Activated CD4-positive, alpha-beta memory T cell treated with anti-CD3 and anti-CD28 coated beads, Interleukin-2, amount 10 ng/mL, durations not matched to agents 7 days and 5 days (primary cell): ENCODE results near the gene CFAP69. TPM values are rescaled to one million over a fixed set of nuclear protein-coding genes. Genes with fewer than 3 reads are reported as not detected.

Experiments
- CTCF ChIA-PET: fragments of 350-600 bp; sonication (Branson Sonifier 250); formaldehyde crosslinking; loops from one replicate; lab custom pipeline; 2021; ENCODE audit warnings: antibody characterized with exemption, inconsistent platforms; lab: Charles Lee
- POLR2A ChIA-PET: fragments of 350-600 bp; sonication (Branson Sonifier 250); formaldehyde crosslinking; loops from one replicate; lab custom pipeline; 2021; ENCODE audit warnings: antibody characterized with exemption; lab: Charles Lee
- DNase-seq: peaks from one replicate; pipeline ENCODE4 v3.0.0-alpha.2; 2020
- H3K27ac Mint-ChIP-seq: one replicate; pipeline ENCODE4 v1.8.0; 2021; ENCODE audit warnings: mild to moderate bottlenecking, mixed read lengths
- H3K27me3 Mint-ChIP-seq: one replicate; pipeline ENCODE4 v1.8.0; 2021; ENCODE audit warnings: mixed read lengths
- H3K36me3 Mint-ChIP-seq: one replicate; pipeline ENCODE4 v1.8.0; 2021; ENCODE audit warnings: low read depth, mixed read lengths
- H3K4me1 Mint-ChIP-seq: one replicate; pipeline ENCODE4 v1.8.0; 2021; ENCODE audit warnings: mixed read lengths
- H3K4me3 Mint-ChIP-seq: one replicate; pipeline ENCODE4 v1.8.0; 2021; ENCODE audit warnings: mild to moderate bottlenecking, mixed read lengths
- H3K9me3 Mint-ChIP-seq: one replicate; pipeline ENCODE4 v1.8.0; 2021; ENCODE audit warnings: mixed read lengths
- total RNA-seq, 2 experiments: library from RNA; stranded (reverse); gene quantifications; one replicate each; pipeline ENCODE4 v1.2.3, GENCODE V29; 2021

The CFAP69 gene
- total RNA-seq, 2 experiments from 2014 or later: not detected

GRCh38 chr7:90266808-90267207, 21.8 kb downstream of the CFAP69 start:
- Mint-ChIP-seq H3K4me3 (no peak overlapping the region), H3K9me3 (no peaks in the 10 kb centered on the region), H3K27ac (no peak overlapping the region), H3K4me1 (no peaks in the 10 kb centered on the region), H3K36me3 (no peaks in the 10 kb centered on the region), H3K27me3 (peaks cover 12% of the 10 kb centered on the region)
- POLR2A ChIA-PET: no interaction called here
- CTCF ChIA-PET: no interaction called here
- no peak for DNase-seq

GRCh38 chr7:90267263-90267858, 22.4 kb downstream of the CFAP69 start:
- no peaks in the 10 kb centered on the region for H3K36me3 Mint-ChIP-seq
- H3K27me3 Mint-ChIP-seq: peaks cover 12% of the 10 kb centered on the region
- H3K4me3 Mint-ChIP-seq: no peak overlapping the region
- DNase-seq: no peak
- no peak overlapping the region for H3K27ac Mint-ChIP-seq
- no peaks in the 10 kb centered on the region for H3K9me3 Mint-ChIP-seq
- H3K4me1 Mint-ChIP-seq: no peaks in the 10 kb centered on the region
- POLR2A ChIA-PET: no interaction called here
- CTCF ChIA-PET: no interaction called here

GRCh38 chr7:90269163-90269562, 24.2 kb downstream of the CFAP69 start:
- H3K27ac Mint-ChIP-seq: no peak overlapping the region
- CTCF ChIA-PET: no interaction called here
- DNase-seq: no peak

GRCh38 chr7:90270431-90271178, 25.6 kb downstream of the CFAP69 start:
- no peaks in the 10 kb centered on the region for H3K9me3 Mint-ChIP-seq
- DNase-seq: no peak
- ChIA-PET POLR2A (no interaction called here), CTCF (no interaction called here)
- peaks cover 9% of the 10 kb centered on the region for H3K27me3 Mint-ChIP-seq
- no peak overlapping the region for H3K4me3 Mint-ChIP-seq
- no peak overlapping the region for H3K27ac Mint-ChIP-seq
- H3K36me3 Mint-ChIP-seq: no peaks in the 10 kb centered on the region
- H3K4me1 Mint-ChIP-seq: no peaks in the 10 kb centered on the region

More at GRCh38 chr7:90269163-90269562, 24.2 kb downstream of the CFAP69 start:
- POLR2A ChIA-PET: no interaction called here
- no peaks in the 10 kb centered on the region for H3K36me3 Mint-ChIP-seq
- no peaks in the 10 kb centered on the region for H3K9me3 Mint-ChIP-seq
- peaks cover 10% of the 10 kb centered on the region for H3K27me3 Mint-ChIP-seq
- no peak overlapping the region for H3K4me3 Mint-ChIP-seq
- H3K4me1 Mint-ChIP-seq: no peaks in the 10 kb centered on the region

- no peak overlapping the region for H3K4me3 Mint-ChIP-seq
- H3K9me3 Mint-ChIP-seq: no peaks in the 10 kb centered on the region
- POLR2A ChIA-PET: no interaction called here
- no peaks in the 10 kb centered on the region for H3K4me1 Mint-ChIP-seq
- H3K27me3 Mint-ChIP-seq: peaks cover 9% of the 10 kb centered on the region
- no peaks in the 10 kb centered on the region for H3K36me3 Mint-ChIP-seq
- CTCF ChIA-PET: no interaction called here
- no peak for DNase-seq
- H3K27ac Mint-ChIP-seq: no peak overlapping the region
Measured at GRCh38 chr7:90271753-90272152, 26.8 kb downstream of the CFAP69 start.

GRCh38 chr7:90272242-90272641, 27.3 kb downstream of the CFAP69 start:
- ChIA-PET CTCF (no interaction called here), POLR2A (no interaction called here)
- H3K36me3 Mint-ChIP-seq: no peaks in the 10 kb centered on the region
- peaks cover 7% of the 10 kb centered on the region for H3K27me3 Mint-ChIP-seq
- no peak overlapping the region for H3K27ac Mint-ChIP-seq
- no peak overlapping the region for H3K4me3 Mint-ChIP-seq
- H3K9me3 Mint-ChIP-seq: no peaks in the 10 kb centered on the region
- no peak for DNase-seq
- no peaks in the 10 kb centered on the region for H3K4me1 Mint-ChIP-seq

- ChIA-PET POLR2A (no interaction called here), CTCF (no interaction called here)
- Mint-ChIP-seq H3K4me3 (no peak overlapping the region), H3K36me3 (no peaks in the 10 kb centered on the region), H3K9me3 (no peaks in the 10 kb centered on the region), H3K27ac (no peak overlapping the region), H3K4me1 (no peaks in the 10 kb centered on the region), H3K27me3 (peaks cover 5% of the 10 kb centered on the region)
- DNase-seq: no peak
Measured at GRCh38 chr7:90274161-90274560, 29.2 kb downstream of the CFAP69 start.

- POLR2A ChIA-PET: no interaction called here
- Mint-ChIP-seq H3K4me1 (no peaks in the 10 kb centered on the region), H3K27me3 (no peaks in the 10 kb centered on the region), H3K36me3 (no peaks in the 10 kb centered on the region), H3K4me3 (no peak overlapping the region), H3K9me3 (no peaks in the 10 kb centered on the region), H3K27ac (no peak overlapping the region)
- CTCF ChIA-PET: interaction anchor here (0.6 to 0.8 kb wide), 2 partner anchors 12 to 418 kb away, joined by 3 to 4 read pairs; no protein-coding TSS in a partner anchor
- no peak for DNase-seq
Measured at GRCh38 chr7:90276033-90276728, 31.2 kb downstream of the CFAP69 start.

- peaks cover 3% of the 10 kb centered on the region for H3K9me3 Mint-ChIP-seq
- H3K4me1 Mint-ChIP-seq: peaks cover 8% of the 10 kb centered on the region
- H3K36me3 Mint-ChIP-seq: no peaks in the 10 kb centered on the region
- no peak for DNase-seq
- ChIA-PET CTCF (no interaction called here), POLR2A (no interaction called here)
- no peaks in the 10 kb centered on the region for H3K27me3 Mint-ChIP-seq
- H3K27ac Mint-ChIP-seq: no peak overlapping the region
- H3K4me3 Mint-ChIP-seq: no peak overlapping the region
Measured at GRCh38 chr7:90288154-90288553, 43.2 kb downstream of the CFAP69 start.

GRCh38 chr7:90290244-90291113, 45.5 kb downstream of the CFAP69 start:
- Mint-ChIP-seq H3K36me3 (no peaks in the 10 kb centered on the region), H3K27ac (no peak overlapping the region), H3K9me3 (peaks cover 6% of the 10 kb centered on the region), H3K4me3 (no peak overlapping the region), H3K4me1 (peaks cover 4% of the 10 kb centered on the region), H3K27me3 (peaks cover 3% of the 10 kb centered on the region)
- ChIA-PET POLR2A (no interaction called here), CTCF (no interaction called here)
- no peak for DNase-seq

GRCh38 chr7:90298145-90299038, 53.4 kb downstream of the CFAP69 start:
- no peak overlapping the region for H3K4me3 Mint-ChIP-seq

GRCh38 chr7:90303241-90303640, 58.3 kb downstream of the CFAP69 start:
- no peak overlapping the region for H3K27ac Mint-ChIP-seq
- H3K4me1 Mint-ChIP-seq: no peaks in the 10 kb centered on the region
- H3K36me3 Mint-ChIP-seq: no peaks in the 10 kb centered on the region
- ChIA-PET POLR2A (interaction anchor here (1.5 kb wide), 1 partner anchor 14 kb away, joined by 4 read pairs; no protein-coding TSS in a partner anchor), CTCF (interaction anchor here (1.8 kb wide), 1 partner anchor 9 kb away, joined by 5 read pairs; no protein-coding TSS in a partner anchor)
- H3K9me3 Mint-ChIP-seq: no peaks in the 10 kb centered on the region
- H3K4me3 Mint-ChIP-seq: no peak overlapping the region
- no peak for DNase-seq
- no peaks in the 10 kb centered on the region for H3K27me3 Mint-ChIP-seq

More at GRCh38 chr7:90298145-90299038, 53.4 kb downstream of the CFAP69 start:
- Mint-ChIP-seq H3K27ac (no peak overlapping the region), H3K9me3 (peaks cover 1% of the 10 kb centered on the region), H3K27me3 (peaks cover 2% of the 10 kb centered on the region), H3K4me1 (no peaks in the 10 kb centered on the region), H3K36me3 (no peaks in the 10 kb centered on the region)
- CTCF ChIA-PET: interaction anchor here (0.7 to 1.3 kb wide), 5 partner anchors 14 to 144 kb away, joined by 3 to 6 read pairs (median 3); partner anchors contain the start of gene STEAP1
- POLR2A ChIA-PET: no interaction called here
- no peak for DNase-seq
